ENCODE data around the gene FBXL19. TPM values are rescaled to one million over a fixed set of nuclear protein-coding genes. Genes with fewer than 3 reads are reported as not detected.

The FBXL19 gene
- total and polyA plus RNA-seq, 2 of the 13 experiments (the other 11 are each of a cell fraction or from before 2014, with no cell fraction given), result 6.0 to 13.7 TPM

DNA sequence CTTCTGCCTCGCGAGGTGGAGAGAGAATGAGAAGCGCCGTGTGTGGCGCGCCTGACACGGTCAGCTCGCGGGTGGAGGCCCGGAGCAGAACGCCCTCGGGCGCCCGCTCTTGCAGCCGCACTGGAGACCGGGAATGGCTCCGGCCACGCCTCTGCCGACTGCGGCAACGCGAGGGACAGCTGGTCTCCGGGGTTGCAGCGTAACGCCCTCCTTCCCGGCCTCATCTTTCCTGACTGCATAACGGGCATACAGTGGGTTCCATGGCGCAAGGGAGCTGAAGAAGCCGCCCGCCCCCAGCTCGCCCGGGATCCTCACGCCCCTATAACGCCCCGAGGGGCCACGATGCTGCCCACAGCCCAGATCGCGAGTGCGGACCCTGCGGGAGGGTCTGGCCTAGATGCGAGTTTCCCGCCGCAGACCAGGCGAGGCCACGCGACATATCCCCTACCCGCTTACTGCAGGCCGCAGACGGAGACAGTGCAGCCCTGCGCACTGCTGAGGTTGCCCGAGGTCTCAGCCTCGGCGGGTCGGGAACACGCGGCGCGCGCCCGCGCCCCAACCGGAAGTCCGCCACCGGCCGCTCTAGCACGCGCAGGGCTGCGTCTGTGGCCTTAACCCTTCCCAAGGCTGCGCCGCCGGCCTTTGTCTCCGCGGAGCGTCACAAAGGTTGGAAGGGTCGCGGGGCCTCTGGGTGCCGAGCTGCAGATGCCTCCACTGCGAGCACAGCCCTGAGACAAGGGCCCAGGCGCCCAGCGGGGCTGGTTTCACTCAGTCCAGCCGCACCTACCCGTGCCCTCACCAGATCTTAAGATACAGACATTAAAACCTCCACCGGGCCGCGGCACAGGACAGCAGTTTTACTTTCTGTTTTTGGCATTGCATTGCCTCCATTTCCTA lies 48.3 kb upstream of the FBXL19 start (continued):
- TF ChIP-seq ZNF747 (CRISPR knock-in tag; IDR thresholded peaks at IDR 0.05; ENCODE audit: borderline replicate concordance), result peak; percentile 100
- TF ChIP-seq NCOA5 (CRISPR knock-in tag; IDR thresholded peaks at IDR 0.05), result 0 out of 2 replicates have a peak, but pooled peaks have one; percentile 76
- TF ChIP-seq, protein P1, sequence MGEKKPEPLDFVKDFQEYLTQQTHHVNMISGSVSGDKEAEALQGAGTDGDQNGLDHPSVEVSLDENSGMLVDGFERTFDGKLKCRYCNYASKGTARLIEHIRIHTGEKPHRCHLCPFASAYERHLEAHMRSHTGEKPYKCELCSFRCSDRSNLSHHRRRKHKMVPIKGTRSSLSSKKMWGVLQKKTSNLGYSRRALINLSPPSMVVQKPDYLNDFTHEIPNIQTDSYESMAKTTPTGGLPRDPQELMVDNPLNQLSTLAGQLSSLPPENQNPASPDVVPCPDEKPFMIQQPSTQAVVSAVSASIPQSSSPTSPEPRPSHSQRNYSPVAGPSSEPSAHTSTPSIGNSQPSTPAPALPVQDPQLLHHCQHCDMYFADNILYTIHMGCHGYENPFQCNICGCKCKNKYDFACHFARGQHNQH (CRISPR knock-in tag; IDR thresholded peaks at IDR 0.05), result peak; percentile 98
- TF ChIP-seq ZBTB37 (CRISPR knock-in tag; IDR thresholded peaks at IDR 0.05), result peak; percentile 18; the same call in 1 of the 2 replicates
- TF ChIP-seq, protein P2, sequence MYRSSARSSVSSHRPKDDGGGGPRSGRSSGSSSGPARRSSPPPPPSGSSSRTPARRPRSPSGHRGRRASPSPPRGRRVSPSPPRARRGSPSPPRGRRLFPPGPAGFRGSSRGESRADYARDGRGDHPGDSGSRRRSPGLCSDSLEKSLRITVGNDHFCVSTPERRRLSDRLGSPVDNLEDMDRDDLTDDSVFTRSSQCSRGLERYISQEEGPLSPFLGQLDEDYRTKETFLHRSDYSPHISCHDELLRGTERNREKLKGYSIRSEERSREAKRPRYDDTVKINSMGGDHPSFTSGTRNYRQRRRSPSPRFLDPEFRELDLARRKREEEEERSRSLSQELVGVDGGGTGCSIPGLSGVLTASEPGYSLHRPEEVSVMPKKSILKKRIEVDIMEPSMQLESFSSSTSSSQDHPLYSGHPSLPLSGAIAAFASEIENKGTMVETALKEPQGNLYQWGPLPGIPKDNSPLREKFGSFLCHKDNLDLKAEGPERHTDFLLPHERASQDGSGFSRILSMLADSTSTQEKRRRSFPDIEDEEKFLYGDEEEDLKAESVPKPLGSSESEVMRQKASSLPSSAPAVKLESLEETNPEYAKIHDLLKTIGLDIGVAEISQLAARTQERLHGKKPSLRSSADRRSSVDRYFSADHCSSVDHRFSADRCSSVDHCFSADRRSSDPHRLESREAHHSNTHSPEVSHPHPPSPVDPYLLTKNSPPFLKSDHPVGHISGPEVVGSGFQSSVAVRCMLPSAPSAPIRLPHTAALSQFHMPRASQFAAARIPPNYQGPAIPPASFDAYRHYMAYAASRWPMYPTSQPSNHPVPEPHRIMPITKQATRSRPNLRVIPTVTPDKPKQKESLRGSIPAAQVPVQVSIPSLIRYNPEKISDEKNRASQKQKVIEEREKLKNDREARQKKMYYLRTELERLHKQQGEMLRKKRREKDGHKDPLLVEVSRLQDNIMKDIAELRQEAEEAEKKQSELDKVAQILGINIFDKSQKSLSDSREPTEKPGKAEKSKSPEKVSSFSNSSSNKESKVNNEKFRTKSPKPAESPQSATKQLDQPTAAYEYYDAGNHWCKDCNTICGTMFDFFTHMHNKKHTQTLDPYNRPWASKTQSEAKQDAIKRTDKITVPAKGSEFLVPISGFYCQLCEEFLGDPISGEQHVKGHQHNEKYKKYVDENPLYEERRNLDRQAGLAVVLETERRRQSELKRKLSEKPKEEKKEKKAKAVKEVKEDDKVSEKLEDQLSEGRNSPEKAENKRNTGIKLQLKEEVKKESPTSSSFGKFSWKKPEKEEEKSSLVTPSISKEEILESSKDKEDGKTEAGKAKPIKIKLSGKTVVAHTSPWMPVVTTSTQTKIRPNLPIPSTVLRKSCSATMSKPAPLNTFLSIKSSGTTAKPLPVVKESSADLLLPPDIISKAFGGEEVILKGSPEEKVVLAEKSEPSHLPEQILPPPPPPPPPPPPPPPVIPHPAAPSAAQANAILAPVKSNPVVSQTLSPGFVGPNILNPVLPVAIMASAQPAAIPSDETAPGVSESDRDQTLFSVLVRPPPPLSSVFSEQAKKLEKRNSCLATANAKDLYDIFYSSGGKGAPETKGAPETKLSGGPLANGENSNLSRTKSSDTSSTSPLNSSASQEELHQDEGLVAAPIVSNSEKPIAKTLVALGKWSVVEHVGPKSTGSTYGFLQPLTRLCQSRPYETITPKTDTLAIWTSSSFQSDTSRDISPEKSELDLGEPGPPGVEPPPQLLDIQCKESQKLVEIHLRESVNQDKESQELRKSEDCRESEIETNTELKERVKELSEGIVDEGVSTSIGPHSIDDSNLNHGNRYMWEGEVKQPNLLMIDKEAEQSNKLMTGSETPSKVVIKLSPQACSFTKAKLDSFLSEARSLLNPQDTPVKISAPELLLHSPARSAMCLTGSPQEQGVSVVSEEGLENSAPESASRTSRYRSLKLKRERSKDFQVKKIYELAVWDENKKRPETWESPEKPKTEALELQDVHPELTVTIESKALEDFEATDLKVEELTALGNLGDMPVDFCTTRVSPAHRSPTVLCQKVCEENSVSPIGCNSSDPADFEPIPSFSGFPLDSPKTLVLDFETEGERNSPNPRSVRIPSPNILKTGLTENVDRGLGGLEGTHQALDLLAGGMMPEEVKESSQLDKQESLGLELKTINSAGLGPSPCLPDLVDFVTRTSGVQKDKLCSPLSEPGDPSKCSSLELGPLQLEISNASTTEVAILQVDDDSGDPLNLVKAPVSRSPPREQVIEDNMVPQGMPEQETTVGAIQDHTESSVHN (CRISPR knock-in tag; IDR thresholded peaks at IDR 0.05), result peak; percentile 81; the same call in 1 of the 2 replicates
- peak; percentile 100 for TF ChIP-seq RBFOX2 (IDR thresholded peaks at IDR 0.05; ENCODE audit: low read depth, low read length)
- TF ChIP-seq RFX1 (IDR thresholded peaks at IDR 0.05), result no peak; the same call in 1 of the 2 replicates
- peak; percentile 86 for TF ChIP-seq HIC2 (CRISPR knock-in tag; IDR thresholded peaks at IDR 0.05; ENCODE audit: low read depth)
- TF ChIP-seq ZSCAN21 (CRISPR knock-in tag; IDR thresholded peaks at IDR 0.05; ENCODE audit: borderline replicate concordance), result peak; percentile 98
- 0 out of 2 replicates have a peak, but pooled peaks have one; percentile 41 for TF ChIP-seq THYN1 (CRISPR knock-in tag; IDR thresholded peaks at IDR 0.05; ENCODE audit: borderline replicate concordance, low read depth)
- peak; percentile 96 for TF ChIP-seq SNAI1 (CRISPR knock-in tag; IDR thresholded peaks at IDR 0.05; ENCODE audit: borderline replicate concordance)
- TF ChIP-seq PTBP1 (IDR thresholded peaks at IDR 0.05; ENCODE audit: low read depth, low read length, poor library complexity, severe bottlenecking), result peak; percentile 31
- peak; percentile 90; the same call in 1 of the 2 replicates for TF ChIP-seq ZNF75D (CRISPR knock-in tag; IDR thresholded peaks at IDR 0.05; ENCODE audit: borderline replicate concordance)
- peak; percentile 99 for TF ChIP-seq ZFP36L1 (CRISPR knock-in tag; IDR thresholded peaks at IDR 0.05)
- peak; percentile 99 for TF ChIP-seq KDM3A (CRISPR knock-in tag; IDR thresholded peaks at IDR 0.05; ENCODE audit: low read depth)

Measured in HepG2 (cell line).